HL-60/S4 treated with phorbol 12-myristate 13-acetate at 8.2 ng/mL for 4 days and 3 days (cell line): ENCODE data around the gene DCAF10.

Experiments
- in situ Hi-C: fragments of 300-500 bp; cut with MboI; formaldehyde crosslinking; loops from 2 replicates; pipeline ENCODE4 v1.15.0; 2022; ENCODE audit warnings: low sequenced_read_pairs

DCAF10 gene

DNA sequence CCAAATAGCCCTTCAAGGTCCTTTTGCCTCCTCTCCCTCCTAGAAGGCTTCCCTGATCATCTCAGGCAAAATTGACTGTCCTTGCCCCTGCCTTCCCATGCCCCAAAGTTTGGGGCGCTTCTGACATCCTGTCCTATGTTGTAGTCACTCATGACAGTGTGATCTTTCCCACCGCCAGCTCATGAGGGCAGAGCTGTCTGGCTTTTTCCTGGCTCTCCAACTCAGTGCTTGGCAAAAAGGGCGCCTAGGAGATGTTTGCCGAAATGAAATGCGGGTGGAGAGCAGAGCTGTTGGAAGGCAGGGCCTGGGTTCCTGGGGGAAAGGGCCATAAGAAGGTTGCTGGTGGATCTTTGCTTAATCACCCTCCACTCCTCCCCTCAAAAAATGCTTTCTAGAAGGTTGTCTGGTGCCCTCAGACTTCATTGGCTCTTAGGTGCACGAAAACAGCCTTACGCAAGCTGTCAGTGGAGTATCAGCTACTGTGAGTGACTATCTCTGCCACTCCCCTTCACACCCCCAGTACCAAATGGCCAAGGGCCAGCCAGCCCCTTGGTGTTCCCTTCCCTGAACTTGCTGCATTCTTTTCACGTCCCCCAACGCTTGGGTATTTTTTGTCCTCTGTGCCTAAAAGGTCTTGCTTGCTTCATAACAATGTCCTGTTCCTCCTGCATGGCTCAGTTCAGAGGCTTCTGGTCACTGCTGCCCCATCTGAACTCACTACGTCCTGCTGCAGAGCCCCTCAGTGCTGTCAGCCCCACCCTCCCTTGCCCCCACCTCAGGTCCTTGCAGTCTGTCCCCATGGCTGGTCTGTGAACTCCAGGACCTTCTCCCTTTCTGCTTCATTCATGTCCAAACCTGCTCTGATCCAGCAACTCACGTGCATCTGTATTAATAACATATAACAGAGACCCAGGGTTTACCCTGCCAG is 106.0 kb downstream of the DCAF10 start:
- in situ Hi-C loops: loop anchor here (10.0 kb wide), 1 partner anchor 358 kb away; no protein-coding TSS in a partner anchor

DNA sequence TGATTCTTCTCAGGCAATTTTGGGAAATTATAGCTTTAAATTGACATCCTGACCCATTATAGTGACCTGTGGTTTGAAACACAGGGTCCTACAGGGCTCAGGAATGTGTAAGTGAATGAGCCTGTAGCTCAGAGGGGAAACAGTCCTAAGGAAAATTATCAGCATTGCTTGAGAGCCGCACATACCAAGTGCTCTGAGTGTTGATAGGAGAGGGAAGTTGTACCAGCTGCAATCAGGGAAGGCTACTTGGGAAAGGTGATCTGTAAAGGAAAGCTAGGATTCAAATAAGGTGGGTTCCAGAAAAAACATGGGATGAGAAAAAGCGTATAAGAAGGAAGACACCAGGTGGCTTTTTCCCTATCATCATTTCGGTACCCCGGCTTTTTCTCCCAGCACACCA is 107.7 kb downstream of the DCAF10 start:
- in situ Hi-C loops: loop anchor here (10.0 kb wide), 1 partner anchor 357 kb away; no protein-coding TSS in a partner anchor

DNA sequence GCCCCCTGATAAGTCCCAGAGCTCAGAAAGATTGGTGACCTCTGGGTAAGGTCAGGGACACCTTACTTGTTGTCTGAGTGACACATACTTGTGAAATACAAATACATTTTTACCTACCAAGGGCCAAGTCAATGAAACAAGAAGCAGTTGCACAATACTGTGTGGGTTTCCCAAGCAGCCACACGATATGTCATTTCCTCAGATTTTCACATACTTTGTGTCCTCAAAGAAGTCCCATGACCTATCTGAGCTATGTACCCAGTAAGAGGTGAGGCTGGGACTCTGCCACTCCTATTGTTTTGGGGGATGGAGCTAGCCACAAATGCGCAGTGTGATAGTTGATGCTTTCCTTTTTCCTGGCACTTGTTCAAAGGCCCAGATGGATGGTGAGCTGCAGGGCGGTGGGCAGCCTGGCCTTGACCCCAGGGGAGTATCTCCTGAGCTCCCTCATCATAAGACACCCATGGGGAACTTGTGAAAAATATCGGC is 108.1 kb downstream of the DCAF10 start:
- in situ Hi-C loops: loop anchor here (10.0 kb wide), 1 partner anchor 356 kb away; no protein-coding TSS in a partner anchor

DNA sequence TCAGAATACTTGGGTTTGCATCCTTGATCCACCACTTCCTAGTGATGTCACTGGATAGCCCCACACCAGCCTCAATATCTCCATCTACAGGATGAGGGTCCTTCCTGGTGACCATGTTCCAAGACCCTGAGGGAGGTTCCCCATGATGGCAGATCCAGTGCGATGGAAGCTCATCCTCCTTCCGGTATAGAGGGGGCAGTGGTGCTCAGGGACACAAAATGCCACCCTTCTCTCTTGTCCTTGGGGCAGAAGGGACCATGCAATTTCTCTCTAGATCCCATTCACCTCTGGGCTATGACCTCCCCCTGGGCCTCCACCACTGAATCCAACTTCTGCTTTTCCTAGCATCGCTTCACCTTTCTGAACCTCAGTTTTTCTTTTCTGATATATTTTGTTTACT is 108.7 kb downstream of the DCAF10 start:
- in situ Hi-C loops: loop anchor here (10.0 kb wide), 1 partner anchor 355 kb away; no protein-coding TSS in a partner anchor

DNA sequence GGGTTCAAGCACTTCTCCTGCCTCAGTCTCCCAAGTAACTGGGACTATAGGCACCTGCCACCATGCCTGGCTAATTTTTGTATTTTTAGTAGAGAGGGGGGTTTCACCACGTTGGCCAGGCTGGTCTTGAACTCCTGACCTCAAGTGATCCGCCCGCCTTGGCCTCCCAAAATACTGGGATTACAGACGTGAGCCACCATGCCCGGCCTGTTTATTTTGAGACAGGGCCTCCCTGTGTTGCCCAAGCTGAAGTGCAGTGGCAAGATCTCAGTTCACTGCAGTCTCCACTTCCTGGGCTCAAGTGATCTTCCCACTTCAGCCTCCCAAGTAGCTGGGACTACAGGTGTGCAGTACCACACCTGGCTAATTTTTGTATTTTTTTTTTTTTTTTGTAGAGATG is 109.2 kb downstream of the DCAF10 start:
- in situ Hi-C loops: loop anchor here (10.0 kb wide), 2 partner anchors 355 to 455 kb away; no protein-coding TSS in a partner anchor

DNA sequence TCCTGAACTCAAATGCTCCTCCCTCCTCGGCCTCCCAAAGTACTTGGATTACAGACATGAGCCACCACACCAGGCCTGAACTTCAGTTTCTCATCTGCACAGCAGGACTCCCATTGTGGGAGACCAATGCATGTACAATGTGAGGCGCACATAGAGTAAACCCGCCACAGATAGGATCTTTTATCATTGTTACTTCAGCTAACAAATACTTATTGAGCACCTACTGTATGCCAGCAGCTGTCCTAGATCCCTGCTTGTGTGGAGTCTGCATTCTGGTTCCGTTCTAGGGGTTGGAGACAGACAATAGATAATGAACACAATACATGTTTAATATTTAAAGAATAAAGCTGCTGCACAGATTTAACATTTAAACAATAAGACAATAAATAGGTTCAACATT is 109.7 kb downstream of the DCAF10 start:
- in situ Hi-C loops: loop anchor here (10.0 kb wide), 1 partner anchor 455 kb away; no protein-coding TSS in a partner anchor

DNA sequence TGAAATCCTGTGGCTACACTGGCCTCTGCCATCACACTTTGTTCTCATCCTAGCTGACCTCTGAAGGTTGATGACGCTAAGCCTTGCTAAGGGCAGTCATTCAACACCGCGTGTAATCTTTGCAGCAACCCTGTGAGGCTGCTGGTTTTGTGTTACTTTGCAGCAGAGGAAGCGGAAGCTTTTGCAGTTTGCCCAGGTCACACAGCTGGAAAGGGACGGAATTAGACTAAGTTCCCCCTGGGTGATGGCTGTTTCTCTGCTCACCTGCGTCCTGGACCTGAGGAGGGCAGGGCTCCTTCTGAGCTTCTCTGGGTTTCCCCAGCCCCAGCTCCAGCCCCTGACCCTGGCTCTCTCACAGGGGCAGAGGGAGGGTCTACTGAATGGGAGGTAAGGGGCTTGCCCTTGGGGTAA is 110.7 kb downstream of the DCAF10 start:
- in situ Hi-C loops: loop anchor here (10.0 kb wide), 1 partner anchor 454 kb away; no protein-coding TSS in a partner anchor

DNA sequence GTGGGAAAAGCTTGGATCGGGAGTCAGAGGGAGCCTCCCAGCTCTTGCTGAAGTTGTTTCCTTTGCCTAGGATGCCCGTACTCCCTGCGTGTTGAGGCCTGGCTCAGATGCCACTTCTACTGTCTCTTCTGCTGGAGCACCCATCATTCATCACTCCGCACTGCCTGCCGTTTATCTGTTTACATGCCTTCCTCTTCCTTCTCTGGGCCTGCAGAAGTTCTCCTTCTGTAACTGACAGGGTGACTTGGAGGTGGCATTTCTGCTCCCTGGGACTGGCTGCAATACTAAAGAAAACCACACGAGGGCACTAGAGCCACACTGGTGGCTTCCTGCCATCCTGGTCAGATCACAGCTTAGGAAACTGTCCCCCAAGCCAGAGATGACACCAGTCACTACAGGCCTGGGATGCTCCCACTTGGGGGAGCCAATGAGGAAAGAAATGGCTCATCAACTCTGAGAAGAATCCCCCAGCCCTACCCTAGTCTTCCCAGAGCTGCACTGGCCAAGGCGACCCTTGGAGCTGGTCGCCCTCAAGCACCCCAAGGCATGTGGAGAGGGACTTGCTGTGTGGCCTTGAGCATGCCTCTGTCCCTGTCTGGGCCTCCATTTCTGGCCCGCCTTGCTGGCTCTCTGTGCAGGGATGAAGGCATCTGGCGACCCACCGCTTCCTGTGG is 113.0 kb downstream of the DCAF10 start:
- in situ Hi-C loops: loop anchor here (10.0 kb wide), 1 partner anchor 451 kb away; no protein-coding TSS in a partner anchor

DNA sequence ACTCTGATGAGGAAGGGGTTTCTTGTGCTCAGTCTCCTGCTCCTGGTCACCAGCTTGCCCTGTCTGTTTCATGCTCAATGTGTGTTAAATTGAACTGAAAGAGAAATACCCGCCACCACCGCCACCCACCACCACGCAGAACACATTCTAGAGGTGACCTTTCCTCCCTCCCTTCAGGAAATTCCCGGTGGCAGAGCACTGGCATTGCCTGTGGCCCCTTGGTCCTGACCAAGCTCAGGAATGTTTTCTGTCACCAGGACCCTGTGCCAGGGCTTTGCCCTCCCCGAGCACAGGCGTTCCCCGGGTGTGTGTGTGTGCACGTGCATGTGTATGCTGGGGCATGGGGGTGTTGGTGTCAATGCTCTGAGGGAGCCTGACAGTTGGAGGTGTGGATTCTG is 113.6 kb downstream of the DCAF10 start:
- in situ Hi-C loops: loop anchor here (10.0 kb wide), 1 partner anchor 451 kb away; no protein-coding TSS in a partner anchor

DNA sequence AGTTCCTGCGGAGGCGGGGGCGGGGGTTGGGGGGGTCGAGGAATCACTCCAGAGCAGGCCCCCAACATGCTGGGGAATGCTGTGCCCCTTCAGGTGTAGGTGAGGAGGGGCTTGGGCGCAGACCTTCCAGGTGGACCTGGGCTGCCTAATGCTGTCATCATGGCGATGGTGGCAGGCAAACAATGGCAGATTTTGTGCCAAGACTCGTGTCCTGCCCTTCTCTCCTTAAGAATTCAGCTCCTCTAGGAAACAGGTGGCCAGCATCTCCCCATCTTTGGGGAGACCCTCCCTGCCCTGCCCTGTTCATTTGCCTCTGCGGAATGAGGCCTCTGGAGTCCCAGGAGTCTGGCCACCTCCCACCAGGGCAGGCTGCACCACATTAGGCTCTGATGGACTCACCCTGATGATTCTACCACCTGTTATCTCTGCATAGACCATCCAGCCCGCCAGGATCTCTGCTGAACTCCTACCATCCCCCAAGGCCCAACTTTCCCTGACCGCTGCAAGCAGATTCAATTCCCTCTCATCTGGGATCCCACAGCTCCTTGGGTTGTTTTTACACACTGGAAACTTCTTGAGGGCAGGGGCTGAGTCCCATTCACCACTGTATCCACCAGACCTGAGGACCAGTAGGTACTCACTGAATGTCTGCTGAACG is 114.2 kb downstream of the DCAF10 start:
- in situ Hi-C loops: loop anchor here (10.0 kb wide), 1 partner anchor 450 kb away; no protein-coding TSS in a partner anchor

DNA sequence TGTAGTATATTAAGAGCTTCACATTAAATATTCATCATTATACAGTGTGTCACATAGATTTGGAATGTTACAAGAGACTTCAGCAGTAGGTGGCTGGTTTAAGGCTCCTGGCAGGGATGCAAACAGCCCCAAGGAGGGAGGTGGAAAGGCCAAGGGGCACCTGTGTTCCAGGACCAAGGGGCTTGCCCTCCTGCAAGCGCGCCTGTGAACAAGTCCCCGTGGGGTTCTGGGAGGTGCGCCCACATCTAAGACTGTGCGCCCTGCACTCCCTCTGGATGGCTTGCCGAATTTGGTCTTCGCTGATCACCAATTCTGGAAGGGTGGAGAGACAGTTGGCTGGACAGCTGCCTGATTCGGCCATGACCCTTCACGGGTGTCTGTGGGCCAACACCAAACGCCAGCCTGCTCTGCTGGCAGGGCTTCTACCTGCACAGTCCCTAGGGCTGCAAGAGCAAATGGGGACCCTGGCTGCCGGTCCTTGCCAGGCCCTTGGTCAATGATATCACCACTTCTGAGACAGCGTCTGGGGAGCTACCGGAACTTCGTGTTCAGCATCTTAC is 115.4 kb downstream of the DCAF10 start:
- in situ Hi-C loops: loop anchor here (10.0 kb wide), 1 partner anchor 449 kb away; no protein-coding TSS in a partner anchor

DNA sequence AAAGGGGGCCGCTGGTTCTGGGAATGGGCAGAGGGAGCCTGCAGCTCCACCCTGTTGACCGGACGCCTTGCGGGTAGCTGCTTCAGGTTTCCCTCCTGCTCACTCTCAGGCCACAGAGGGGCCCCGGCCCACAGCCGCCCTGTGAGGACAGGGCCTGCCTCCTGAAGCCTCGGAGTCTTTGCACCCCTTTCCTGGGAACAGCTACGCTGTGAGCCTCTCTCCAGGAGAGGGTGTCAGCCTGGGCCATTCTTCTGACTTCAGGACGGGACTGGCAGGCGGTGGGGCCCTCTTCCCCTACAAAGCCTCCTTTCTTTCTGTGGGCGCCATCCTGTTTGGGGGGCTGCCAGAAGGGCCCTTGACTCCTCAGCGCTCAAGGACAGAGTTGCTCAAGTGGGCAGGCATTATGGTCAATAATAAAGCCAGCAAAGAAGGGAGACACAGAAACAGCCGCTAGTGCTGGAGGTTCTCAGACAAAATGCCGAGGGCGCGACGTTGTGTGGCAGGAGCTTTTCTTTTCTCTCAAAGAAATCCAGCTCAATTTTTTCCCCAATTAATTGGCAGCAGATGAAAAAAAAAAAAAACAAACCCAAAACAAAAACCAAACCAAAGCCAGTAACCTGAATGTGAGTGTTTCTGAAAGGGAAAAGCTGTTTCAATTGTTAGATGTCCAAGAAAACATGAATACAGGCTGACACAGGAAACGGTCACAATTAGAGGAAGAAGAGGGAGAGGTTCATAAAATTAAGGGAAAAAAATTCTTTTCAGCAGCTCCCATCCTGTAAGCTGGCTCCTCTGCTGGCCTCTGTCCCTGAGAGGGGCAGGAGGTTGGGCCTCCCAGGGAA is 116.1 kb downstream of the DCAF10 start:
- in situ Hi-C loops: loop anchor here (10.0 kb wide), 1 partner anchor 448 kb away; no protein-coding TSS in a partner anchor
